Retinal pigment epithelial cell (primary cell): ENCODE measurements around the gene EMX1.

ENCODE experiments used
- DNase-seq: peaks from one replicate; pipeline ENCODE4 v3.0.0-alpha.2; 2010; ENCODE audit warnings: low read depth
- H3K4me3 ChIP-seq: 2 replicates; pipeline ENCODE4 v1.5.1; 2011; ENCODE audit warnings: mild to moderate bottlenecking, low read length, control low read depth, moderate library complexity
- TF ChIP-seq, protein P1 (sequence below): conservative IDR thresholded peaks from 2 replicates; pipeline ENCODE4 v1.5.1; 2011; ENCODE audit warnings: low read depth, low read length, control low read depth, inconsistent platforms

Gene EMX1

DNA sequence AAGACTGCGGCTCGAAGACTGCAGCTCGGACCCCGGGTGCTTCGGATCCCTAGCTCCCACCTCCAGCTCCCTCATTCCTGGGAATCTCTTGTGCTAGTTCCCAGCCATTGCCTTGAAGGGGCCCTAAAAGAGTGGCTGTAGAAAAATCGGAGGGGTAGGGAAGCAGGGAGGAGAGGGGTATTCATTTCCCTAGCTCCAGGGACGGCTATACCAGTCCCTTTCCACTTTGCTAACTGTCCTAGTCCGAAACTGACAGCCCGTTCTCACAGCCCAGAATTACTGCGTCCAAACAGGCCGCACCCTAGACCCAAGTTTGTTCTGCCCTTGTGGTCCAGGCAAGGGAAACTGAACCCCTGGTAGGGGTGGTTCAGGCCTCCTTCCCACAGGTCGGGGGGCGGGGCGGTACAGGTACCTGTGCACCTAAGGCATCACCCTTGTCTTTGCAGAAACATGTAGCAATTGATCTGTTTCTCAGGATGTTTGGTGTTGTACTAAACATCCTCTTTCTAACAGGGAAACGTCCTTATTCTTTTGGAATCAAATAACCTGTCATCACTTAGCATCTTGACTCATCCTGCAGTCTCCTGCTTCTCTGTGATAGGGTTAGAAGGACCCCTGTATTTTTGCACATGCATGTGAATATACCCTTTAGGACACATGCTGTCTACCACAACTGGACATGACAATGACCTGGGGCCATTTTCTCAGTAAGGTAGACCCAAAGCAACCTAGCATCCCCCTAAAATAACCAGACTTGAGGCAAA lies 4.0 kb downstream of the EMX1 start:
- no peak for DNase-seq
- no peak overlapping the region for H3K4me3 ChIP-seq
- TF ChIP-seq, protein P1, sequence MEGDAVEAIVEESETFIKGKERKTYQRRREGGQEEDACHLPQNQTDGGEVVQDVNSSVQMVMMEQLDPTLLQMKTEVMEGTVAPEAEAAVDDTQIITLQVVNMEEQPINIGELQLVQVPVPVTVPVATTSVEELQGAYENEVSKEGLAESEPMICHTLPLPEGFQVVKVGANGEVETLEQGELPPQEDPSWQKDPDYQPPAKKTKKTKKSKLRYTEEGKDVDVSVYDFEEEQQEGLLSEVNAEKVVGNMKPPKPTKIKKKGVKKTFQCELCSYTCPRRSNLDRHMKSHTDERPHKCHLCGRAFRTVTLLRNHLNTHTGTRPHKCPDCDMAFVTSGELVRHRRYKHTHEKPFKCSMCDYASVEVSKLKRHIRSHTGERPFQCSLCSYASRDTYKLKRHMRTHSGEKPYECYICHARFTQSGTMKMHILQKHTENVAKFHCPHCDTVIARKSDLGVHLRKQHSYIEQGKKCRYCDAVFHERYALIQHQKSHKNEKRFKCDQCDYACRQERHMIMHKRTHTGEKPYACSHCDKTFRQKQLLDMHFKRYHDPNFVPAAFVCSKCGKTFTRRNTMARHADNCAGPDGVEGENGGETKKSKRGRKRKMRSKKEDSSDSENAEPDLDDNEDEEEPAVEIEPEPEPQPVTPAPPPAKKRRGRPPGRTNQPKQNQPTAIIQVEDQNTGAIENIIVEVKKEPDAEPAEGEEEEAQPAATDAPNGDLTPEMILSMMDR: no peak

DNA sequence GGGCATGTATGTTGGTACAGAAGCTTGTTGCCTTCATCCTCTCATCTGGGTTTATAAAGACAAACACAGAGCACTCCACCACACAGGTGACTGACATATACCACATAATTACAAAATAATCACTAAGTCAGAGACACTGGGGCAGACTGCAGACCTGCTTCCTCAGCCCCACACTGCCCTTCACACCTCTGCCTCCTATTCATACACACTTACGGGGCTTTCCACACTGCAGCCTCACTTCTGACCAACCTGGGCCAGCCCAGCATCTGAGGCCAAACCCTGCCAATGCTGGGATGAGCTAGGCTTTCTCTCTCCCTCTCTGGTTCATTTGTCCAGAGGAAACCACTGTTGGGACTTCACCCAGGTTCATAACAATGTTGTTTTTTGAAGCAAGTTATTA lies 4.5 kb downstream of the EMX1 start:
- no peak overlapping the region for H3K4me3 ChIP-seq
- TF ChIP-seq, protein P1: no peak
- DNase-seq: no peak

DNA sequence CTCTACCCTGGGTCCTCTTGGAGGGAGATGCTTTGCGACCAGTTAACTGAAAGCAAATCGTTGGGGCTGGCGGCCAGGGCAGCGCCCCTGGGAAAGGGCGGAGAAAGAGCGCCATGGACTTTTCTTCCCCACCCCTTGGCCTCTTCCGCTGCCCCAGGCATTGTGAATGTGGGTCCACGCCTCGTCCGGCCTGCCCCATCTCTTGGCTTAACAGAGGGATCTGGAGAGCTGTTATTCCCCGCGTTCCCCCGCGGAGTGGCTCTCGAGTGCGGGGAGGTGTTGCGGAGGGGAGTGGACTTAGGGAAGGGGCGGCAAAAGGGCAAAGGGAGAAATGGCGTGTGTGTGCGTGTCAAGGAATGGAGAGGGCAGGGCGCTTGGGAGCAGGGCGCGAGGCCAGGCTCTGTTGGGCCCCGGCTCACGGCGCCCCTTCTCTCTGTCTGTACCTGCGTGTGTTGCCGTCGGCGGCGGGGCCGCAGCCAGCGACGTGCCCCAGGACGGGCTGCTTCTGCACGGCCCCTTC lies 6.6 kb downstream of the EMX1 start:
- DNase-seq: no peak
- H3K4me3 ChIP-seq: no peak overlapping the region
- TF ChIP-seq, protein P1: no peak

DNA sequence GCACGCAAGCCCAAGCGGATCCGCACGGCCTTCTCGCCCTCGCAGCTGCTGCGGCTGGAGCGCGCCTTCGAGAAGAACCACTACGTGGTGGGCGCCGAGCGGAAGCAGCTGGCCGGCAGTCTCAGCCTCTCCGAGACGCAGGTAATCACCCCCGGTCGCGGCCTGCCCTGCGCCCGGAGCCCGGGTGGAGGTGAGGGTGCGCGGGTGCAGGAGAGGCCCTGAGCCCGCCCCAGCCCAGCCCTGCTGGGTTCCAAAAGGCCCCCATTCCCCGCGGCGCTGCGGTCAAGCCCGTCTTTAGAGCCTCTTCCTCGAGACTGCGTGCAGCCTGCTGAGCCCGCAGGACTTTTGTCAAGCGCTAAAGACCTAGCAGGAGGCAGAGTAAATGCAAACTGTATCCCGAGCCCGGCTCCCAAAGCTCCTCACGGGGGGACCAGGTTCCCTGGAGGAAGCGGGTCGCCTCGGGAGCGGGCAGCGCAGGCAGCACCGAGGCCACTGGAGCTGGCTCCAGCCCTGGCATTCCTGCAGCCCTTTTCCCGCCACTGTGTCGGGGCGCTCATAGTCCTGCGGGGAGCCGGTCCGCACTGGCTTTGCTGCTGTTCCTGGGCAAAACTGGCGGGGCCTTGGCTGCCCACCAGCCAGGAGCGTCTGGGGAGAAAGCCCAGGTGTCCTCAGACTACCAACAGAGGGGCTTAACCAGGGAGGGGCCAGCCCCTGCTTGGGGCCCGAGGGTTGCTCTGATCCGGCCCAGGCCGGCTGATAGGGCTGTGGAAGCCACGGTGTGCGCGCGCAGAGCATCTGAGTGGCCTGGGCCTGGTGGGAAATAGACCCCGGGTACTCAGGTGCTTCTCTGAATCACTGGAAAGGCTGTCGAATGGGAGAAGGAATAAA lies 7.3 kb downstream of the EMX1 start:
- DNase-seq: no peak
- TF ChIP-seq, protein P1: no peak
- no peak overlapping the region for H3K4me3 ChIP-seq

DNA sequence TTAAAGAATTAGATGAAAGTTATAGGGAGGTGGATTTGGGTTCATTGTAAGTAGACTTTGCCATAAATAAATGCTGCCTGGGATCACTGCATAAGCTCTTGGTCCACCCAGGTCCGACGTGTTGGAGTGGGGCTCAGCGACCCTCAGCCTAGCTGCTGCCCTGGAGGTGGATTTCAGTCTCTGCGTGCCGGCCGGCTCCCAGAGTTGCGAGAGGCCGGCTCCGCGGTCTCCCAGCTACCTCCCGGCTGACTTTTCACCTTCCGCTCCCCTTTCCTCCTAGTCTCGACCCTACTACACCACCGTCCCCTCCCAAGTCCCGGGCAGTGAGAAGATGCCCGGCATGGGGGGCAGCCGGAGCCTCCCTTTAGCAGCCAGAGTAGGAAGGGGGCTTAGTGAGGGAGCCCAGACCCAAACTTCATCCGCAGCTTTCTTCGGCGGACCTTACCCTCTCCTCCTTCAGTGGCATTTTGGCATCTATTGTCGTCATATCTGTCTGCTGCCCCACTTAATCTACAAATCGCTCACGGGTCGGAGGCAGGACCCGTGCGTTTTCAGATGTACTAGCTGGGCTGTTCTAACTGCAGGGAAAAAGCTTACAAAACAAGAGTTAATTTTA lies 8.1 kb downstream of the EMX1 start:
- DNase-seq: no peak
- TF ChIP-seq, protein P1: no peak
- H3K4me3 ChIP-seq: no peak overlapping the region

DNA sequence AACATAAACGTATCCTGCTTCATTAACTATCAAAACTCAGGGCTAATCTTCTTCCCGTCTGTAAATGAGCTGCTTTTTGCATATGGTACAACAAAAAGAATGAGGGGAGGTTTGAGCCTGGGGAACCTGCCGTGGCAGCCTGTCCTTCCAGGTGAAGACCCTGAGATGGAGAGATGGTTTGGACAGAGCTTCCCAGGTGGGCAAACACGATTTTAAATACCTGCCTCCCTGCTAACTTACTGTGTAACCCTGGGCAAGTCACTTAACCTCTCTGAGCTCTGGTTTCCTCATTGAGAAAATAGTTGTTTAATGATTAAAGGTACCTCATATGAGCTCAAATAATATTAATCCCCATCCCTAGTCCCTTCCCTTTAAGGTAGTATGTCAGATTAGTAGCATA lies 9.0 kb downstream of the EMX1 start:
- TF ChIP-seq, protein P1: no peak
- H3K4me3 ChIP-seq: no peak overlapping the region
- no peak for DNase-seq
